GM19372 (cell line): ENCODE results near the gene LTBP1.

Experiments used
- ATAC-seq: cut with Tn5 transposase; IDR thresholded peaks from one replicate; pipeline ENCODE4 v1.9.1; 2021; ENCODE audit warnings: mild to moderate bottlenecking, low read depth, moderate library complexity; ENCODE audit not compliant: unreplicated experiment

Gene LTBP1

GRCh38 chr2:32930436-32930835, 16.3 kb upstream of the LTBP1 start:
- no peak for ATAC-seq

GRCh38 chr2:32931519-32931918, 15.2 kb upstream of the LTBP1 start:
- no peak for ATAC-seq

GRCh38 chr2:32931945-32932709, 14.6 kb upstream of the LTBP1 start:
- ATAC-seq, result no peak

GRCh38 chr2:32932825-32933755, 13.7 kb upstream of the LTBP1 start:
- no peak for ATAC-seq

- ATAC-seq, result no peak
Measured at GRCh38 chr2:32933756-32934095, 13.0 kb upstream of the LTBP1 start.

- ATAC-seq, result no peak
Measured at GRCh38 chr2:32937602-32938448, 8.9 kb upstream of the LTBP1 start.

- ATAC-seq, result no peak
Measured at GRCh38 chr2:32938934-32939333, 7.8 kb upstream of the LTBP1 start.

GRCh38 chr2:32940316-32940997, 6.3 kb upstream of the LTBP1 start:
- no peak for ATAC-seq

GRCh38 chr2:32941944-32942690, 4.6 kb upstream of the LTBP1 start:
- no peak for ATAC-seq

GRCh38 chr2:32942793-32943485, 3.8 kb upstream of the LTBP1 start:
- ATAC-seq, result no peak

- ATAC-seq, result no peak
Measured at GRCh38 chr2:32945286-32945685, 1.5 kb upstream of the LTBP1 start.

GRCh38 chr2:32947076-32947483, 327 bp downstream of the LTBP1 start:
- ATAC-seq, result peak; percentile 26

- peak; percentile 29 for ATAC-seq
Measured at GRCh38 chr2:32947484-32948143, 861 bp downstream of the LTBP1 start.

GRCh38 chr2:32948266-32948665, 1.5 kb downstream of the LTBP1 start:
- ATAC-seq, result no peak

GRCh38 chr2:32949260-32949659, 2.5 kb downstream of the LTBP1 start:
- ATAC-seq, result no peak

- ATAC-seq, result no peak
Measured at GRCh38 chr2:32951672-32952071, 4.9 kb downstream of the LTBP1 start.

GRCh38 chr2:32952761-32953476, 6.2 kb downstream of the LTBP1 start:
- no peak for ATAC-seq

GRCh38 chr2:32954206-32954605, 7.5 kb downstream of the LTBP1 start:
- no peak for ATAC-seq
